H9 (cell line): Measurements from ENCODE around the gene NEUROG3. TPM values are rescaled to one million over a fixed set of nuclear protein-coding genes. Genes with fewer than 3 reads are reported as not detected.

ENCODE experiments used
- DNase-seq: peaks from one replicate; pipeline ENCODE4 v3.0.0-alpha.2; 2017
- H2AFZ ChIP-seq: one replicate; pipeline ENCODE4 v1.6.1; 2013; ENCODE audit warnings: mild to moderate bottlenecking, low read length, control low read depth, moderate library complexity
- H2AK5ac ChIP-seq: 2 replicates; pipeline ENCODE4 v1.6.1; 2013; ENCODE audit warnings: low read length, control low read depth, mixed read lengths; ENCODE audit not compliant: insufficient read length
- H2BK120ac ChIP-seq: one replicate; pipeline ENCODE4 v1.6.1; 2013; ENCODE audit warnings: low read depth, mild to moderate bottlenecking, low read length, control low read depth, inconsistent platforms; ENCODE audit not compliant: poor library complexity, severe bottlenecking
- H2BK12ac ChIP-seq: 2 replicates; pipeline ENCODE4 v1.6.1; 2013; ENCODE audit warnings: low read length, control low read depth, mixed read lengths, low read depth; ENCODE audit not compliant: insufficient read length
- H2BK15ac ChIP-seq: 2 replicates; pipeline ENCODE4 v1.6.1; 2013; ENCODE audit warnings: low read depth, low read length, control low read depth
- H2BK20ac ChIP-seq: one replicate; pipeline ENCODE4 v1.6.1; 2013; ENCODE audit warnings: low read depth, mild to moderate bottlenecking, low read length, control low read depth, inconsistent platforms; ENCODE audit not compliant: poor library complexity, severe bottlenecking
- H2BK5ac ChIP-seq: 2 replicates; pipeline ENCODE4 v1.6.1; 2013; ENCODE audit warnings: low read length, control low read depth, mixed read lengths; ENCODE audit not compliant: insufficient read length
- H3K14ac ChIP-seq: 2 replicates; pipeline ENCODE4 v1.6.1; 2013; ENCODE audit warnings: low read length, control low read depth; ENCODE audit not compliant: insufficient read depth
- H3K18ac ChIP-seq: 2 replicates; pipeline ENCODE4 v1.6.1; 2013; ENCODE audit warnings: low read depth, mild to moderate bottlenecking, mixed read lengths, low read length, control low read depth; ENCODE audit not compliant: insufficient read length
- H3K23ac ChIP-seq: 2 replicates; pipeline ENCODE4 v1.6.1; 2013; ENCODE audit warnings: low read length, control low read depth, mixed read lengths, low read depth; ENCODE audit not compliant: insufficient read length
- H3K23me2 ChIP-seq: 2 replicates; pipeline ENCODE4 v1.6.1; 2013; ENCODE audit warnings: low read depth, mild to moderate bottlenecking, mixed read lengths, low read length, control low read depth; ENCODE audit not compliant: insufficient read length, poor library complexity, severe bottlenecking
- H3K27ac ChIP-seq: 2 replicates; pipeline ENCODE4 v1.5.1; 2013; ENCODE audit warnings: low read length, control low read depth, mixed read lengths, low read depth; ENCODE audit not compliant: insufficient read length
- H3K27me3 ChIP-seq: 2 replicates; pipeline ENCODE4 v1.6.1; 2013; ENCODE audit warnings: low read length, control low read depth, inconsistent platforms; ENCODE audit not compliant: insufficient read depth
- H3K4ac ChIP-seq: 2 replicates; pipeline ENCODE4 v1.6.1; 2013; ENCODE audit warnings: low read depth, mild to moderate bottlenecking, control low read depth, inconsistent platforms, low read length, moderate library complexity
- H3K4me1 ChIP-seq: 2 replicates; pipeline ENCODE4 v1.6.1; 2013; ENCODE audit warnings: low read length, control low read depth, inconsistent platforms; ENCODE audit not compliant: insufficient read depth
- H3K4me2 ChIP-seq: 2 replicates; pipeline ENCODE4 v1.6.1; 2013; ENCODE audit warnings: low read length, control low read depth, mixed read lengths; ENCODE audit not compliant: insufficient read length, insufficient read depth
- H3K56ac ChIP-seq: 2 replicates; pipeline ENCODE4 v1.6.1; 2013; ENCODE audit warnings: low read depth, mild to moderate bottlenecking, mixed read lengths, low read length, control low read depth; ENCODE audit not compliant: insufficient read length
- H3K79me1 ChIP-seq: 2 replicates; pipeline ENCODE4 v1.6.1; 2013; ENCODE audit warnings: low read depth, mild to moderate bottlenecking, moderate library complexity, low read length, control low read depth, inconsistent platforms; ENCODE audit not compliant: insufficient read depth, poor library complexity, severe bottlenecking
- H3K79me2 ChIP-seq: 2 replicates; pipeline ENCODE4 v1.6.1; 2013; ENCODE audit warnings: low read length, control low read depth, inconsistent platforms; ENCODE audit not compliant: insufficient read depth
- H3K9ac ChIP-seq: 2 replicates; pipeline ENCODE4 v1.6.1; 2013; ENCODE audit warnings: low read length, control low read depth, mixed read lengths; ENCODE audit not compliant: insufficient read length; ENCODE audit errors: extremely low read depth
- H3K9me3 ChIP-seq: one replicate; pipeline ENCODE4 v1.6.1; 2013; ENCODE audit warnings: low read depth, low read length, inconsistent platforms; ENCODE audit not compliant: control insufficient read depth
- H3T11ph ChIP-seq: one replicate; pipeline ENCODE4 v1.6.1; 2013; ENCODE audit warnings: mild to moderate bottlenecking, low read length, control low read depth, inconsistent platforms
- H4K20me1 ChIP-seq: one replicate; pipeline ENCODE4 v1.6.1; 2013; ENCODE audit not compliant: control insufficient read depth, insufficient read length, insufficient read depth
- H4K5ac ChIP-seq: 2 replicates; pipeline ENCODE4 v1.6.1; 2013; ENCODE audit warnings: low read depth, mild to moderate bottlenecking, mixed read lengths, low read length, control low read depth; ENCODE audit not compliant: insufficient read length
- H4K8ac ChIP-seq: replicated peaks from 2 replicates; pipeline ENCODE4 v1.6.1; 2013; ENCODE audit warnings: low read length, control low read depth, mixed read lengths, low read depth; ENCODE audit not compliant: insufficient read length
- H4K91ac ChIP-seq: 2 replicates; pipeline ENCODE4 v1.6.1; 2013; ENCODE audit warnings: low read depth, mild to moderate bottlenecking, moderate library complexity, mixed read lengths, low read length, control low read depth; ENCODE audit not compliant: insufficient read length
- H3K27ac Mint-ChIP-seq, 3 experiments: 2 replicates in 2 of 3; 3 replicates in 1 of 3; pipeline ENCODE4 v1.8.0; 2020 to 2021; ENCODE audit warnings: mixed read lengths in 3 of 3, mild to moderate bottlenecking in 1 of 3, moderate library complexity in 1 of 3
- H3K27me3 Mint-ChIP-seq: 2 replicates; pipeline ENCODE4 v1.8.0; 2021; ENCODE audit warnings: low read depth, mild to moderate bottlenecking, moderate library complexity, mixed read lengths
- H3K36me3 Mint-ChIP-seq, 3 experiments: 2 replicates in 2 of 3; 3 replicates in 1 of 3; pipeline ENCODE4 v1.8.0; 2020 to 2021; ENCODE audit warnings: low read depth in 3 of 3, mixed read lengths in 3 of 3; ENCODE audit not compliant: insufficient read depth in 1 of 3
- H3K4me1 Mint-ChIP-seq, 2 experiments: 2 replicates each; pipeline ENCODE4 v1.8.0; 2020; ENCODE audit warnings: mixed read lengths in 2 of 2
- H3K4me3 Mint-ChIP-seq, 2 experiments: 2 replicates in 1 of 2; 3 replicates in 1 of 2; pipeline ENCODE4 v1.8.0; 2020 to 2021; ENCODE audit warnings: mild to moderate bottlenecking in 2 of 2, mixed read lengths in 2 of 2, moderate library complexity in 1 of 2
- H3K9me3 Mint-ChIP-seq, 2 experiments: 2 replicates in 1 of 2; 3 replicates in 1 of 2; pipeline ENCODE4 v1.8.0; 2020; ENCODE audit warnings: mild to moderate bottlenecking in 2 of 2, mixed read lengths in 2 of 2, moderate library complexity in 1 of 2
- WGBS: extraction: QIAGEN DNeasy Blood & Tissue Kit; methylation state at CpG from one replicate; pipeline ENCODE4 v1.1.7; 2013; ENCODE audit warnings: missing lambda C conversion rate, low lambda C conversion rate, mixed read lengths; ENCODE audit not compliant: insufficient read length; ENCODE audit errors: extremely low coverage; 5-methylcytosine and 5-hydroxymethylcytosine counted together
- total RNA-seq: library from RNA; stranded (reverse); gene quantifications from 2 replicates; pipeline ENCODE4 v1.2.1, GENCODE V29; 2021
- TF ChIP-seq, protein P1 (sequence below): fragments of 200-600 bp; sonication (generic); conservative IDR thresholded peaks from 3 replicates; pipeline ENCODE4 v1.8.0; 2021; ENCODE audit warnings: antibody characterized with exemption, mild to moderate bottlenecking

The NEUROG3 gene
- total RNA-seq, 1 experiment from 2014 or later, result not detected

GRCh38 chr10:69609077-69609476, 35.9 kb upstream of the NEUROG3 start:
- Histone ChIP-seq H2AFZ (no peak overlapping the region), H4K8ac (no peak overlapping the region), H3K23ac (no peak overlapping the region), H2BK12ac (no peak overlapping the region), H2BK120ac (no peak overlapping the region), H4K5ac (no peak overlapping the region), H3K14ac (no peak overlapping the region), H2BK15ac (no peak overlapping the region), H3K79me2 (no peaks in the 10 kb centered on the region), H3K27ac (no peak overlapping the region), H4K20me1 (no peaks in the 10 kb centered on the region), H3K79me1 (no peaks in the 10 kb centered on the region), H3K9ac (no peak overlapping the region), H3K4me2 (no peak overlapping the region), H3T11ph (no peak overlapping the region), H2AK5ac (no peak overlapping the region), H4K91ac (no peak overlapping the region), H3K56ac (no peak overlapping the region), H3K4me1 (no peaks in the 10 kb centered on the region), H3K27me3 (no peaks in the 10 kb centered on the region), H3K18ac (no peak overlapping the region), H2BK5ac (no peak overlapping the region), H3K4ac (no peak overlapping the region), H2BK20ac (no peak overlapping the region), H3K9me3 (no peaks in the 10 kb centered on the region), H3K23me2 (no peaks in the 10 kb centered on the region)
- DNase-seq, result no peak
- Mint-ChIP-seq H3K36me3 (peaks cover 2 to 6% (median 5%) of the 10 kb centered on the region in 3 experiments; a peak in 5 of 7 replicates), H3K9me3 (peaks cover 28% of the 10 kb centered on the region in 2 experiments), H3K4me3 (no peak overlapping the region), H3K27ac (no peak overlapping the region), H3K4me1 (peaks cover 3 to 4% of the 10 kb centered on the region in 2 experiments), H3K27me3 (peaks cover 34% of the 10 kb centered on the region)
- WGBS, result no CpG with 5 or more reads among the region's 1 CpG
- TF ChIP-seq, protein P1, sequence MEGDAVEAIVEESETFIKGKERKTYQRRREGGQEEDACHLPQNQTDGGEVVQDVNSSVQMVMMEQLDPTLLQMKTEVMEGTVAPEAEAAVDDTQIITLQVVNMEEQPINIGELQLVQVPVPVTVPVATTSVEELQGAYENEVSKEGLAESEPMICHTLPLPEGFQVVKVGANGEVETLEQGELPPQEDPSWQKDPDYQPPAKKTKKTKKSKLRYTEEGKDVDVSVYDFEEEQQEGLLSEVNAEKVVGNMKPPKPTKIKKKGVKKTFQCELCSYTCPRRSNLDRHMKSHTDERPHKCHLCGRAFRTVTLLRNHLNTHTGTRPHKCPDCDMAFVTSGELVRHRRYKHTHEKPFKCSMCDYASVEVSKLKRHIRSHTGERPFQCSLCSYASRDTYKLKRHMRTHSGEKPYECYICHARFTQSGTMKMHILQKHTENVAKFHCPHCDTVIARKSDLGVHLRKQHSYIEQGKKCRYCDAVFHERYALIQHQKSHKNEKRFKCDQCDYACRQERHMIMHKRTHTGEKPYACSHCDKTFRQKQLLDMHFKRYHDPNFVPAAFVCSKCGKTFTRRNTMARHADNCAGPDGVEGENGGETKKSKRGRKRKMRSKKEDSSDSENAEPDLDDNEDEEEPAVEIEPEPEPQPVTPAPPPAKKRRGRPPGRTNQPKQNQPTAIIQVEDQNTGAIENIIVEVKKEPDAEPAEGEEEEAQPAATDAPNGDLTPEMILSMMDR, result no peak
